HL-60/S4 (cell line): ENCODE data around the gene ABCF3.

Source experiments
- in situ Hi-C: fragments of 300-500 bp; cut with MboI; formaldehyde crosslinking; loops from 2 replicates; pipeline ENCODE4 v1.14.3; 2022; ENCODE audit warnings: low sequenced_read_pairs

The ABCF3 gene

DNA sequence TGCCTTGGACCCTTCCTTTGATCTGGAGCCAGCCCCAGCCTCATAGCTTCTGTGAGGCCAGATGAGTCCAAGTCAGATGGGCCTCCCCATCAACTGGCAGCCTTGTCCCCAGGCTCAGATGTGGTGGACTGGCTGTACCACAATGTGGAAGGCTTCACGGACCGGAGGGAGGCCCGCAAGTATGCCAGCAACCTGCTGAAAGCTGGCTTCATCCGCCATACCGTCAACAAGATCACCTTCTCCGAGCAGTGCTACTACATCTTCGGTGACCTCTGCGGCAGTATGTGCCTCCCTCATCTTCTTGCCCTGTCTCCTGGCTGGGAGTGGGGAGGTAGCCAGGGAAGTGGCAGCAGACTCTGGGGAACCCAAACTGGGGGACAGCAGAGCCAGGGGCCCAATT, 18.2 kb upstream of the ABCF3 start:
- in situ Hi-C loops = no loop called here

DNA sequence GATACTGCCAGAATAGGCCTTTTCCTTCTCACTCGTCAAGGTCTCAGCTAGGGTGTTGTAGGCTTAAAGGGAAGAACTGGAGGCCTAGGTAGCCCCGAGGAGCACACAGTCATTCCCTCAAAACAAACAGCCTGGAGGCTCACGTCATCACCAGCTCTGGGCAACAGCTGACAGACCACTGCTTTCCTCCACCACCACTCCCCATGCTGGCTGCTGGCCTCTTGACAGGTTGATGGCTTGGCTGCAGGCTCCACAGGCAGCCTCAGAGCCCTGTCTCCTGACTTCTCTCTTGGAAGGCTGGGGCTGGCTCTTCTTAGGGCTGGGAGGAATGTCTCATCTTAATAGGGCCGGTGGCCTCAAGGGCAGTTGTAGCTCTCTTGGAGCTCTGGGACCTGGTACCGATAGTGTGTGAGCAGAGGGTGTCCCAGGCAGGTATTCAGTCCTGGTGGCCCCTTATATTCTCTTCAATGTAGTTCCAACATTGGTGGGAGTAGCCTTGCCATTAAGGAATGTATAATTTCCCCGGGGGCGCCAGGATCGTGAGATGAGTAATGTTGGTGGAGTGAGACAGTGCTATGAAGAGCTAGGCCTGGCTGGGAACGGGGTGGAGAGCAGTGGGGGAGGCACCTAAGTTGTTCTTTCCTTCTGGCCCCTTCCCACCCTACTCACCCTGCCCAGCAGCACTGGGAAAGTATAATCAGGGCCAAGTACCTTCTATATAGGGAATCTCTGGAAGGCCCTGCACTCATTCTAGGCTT, 17.5 kb upstream of the ABCF3 start:
- in situ Hi-C loops = no loop called here

DNA sequence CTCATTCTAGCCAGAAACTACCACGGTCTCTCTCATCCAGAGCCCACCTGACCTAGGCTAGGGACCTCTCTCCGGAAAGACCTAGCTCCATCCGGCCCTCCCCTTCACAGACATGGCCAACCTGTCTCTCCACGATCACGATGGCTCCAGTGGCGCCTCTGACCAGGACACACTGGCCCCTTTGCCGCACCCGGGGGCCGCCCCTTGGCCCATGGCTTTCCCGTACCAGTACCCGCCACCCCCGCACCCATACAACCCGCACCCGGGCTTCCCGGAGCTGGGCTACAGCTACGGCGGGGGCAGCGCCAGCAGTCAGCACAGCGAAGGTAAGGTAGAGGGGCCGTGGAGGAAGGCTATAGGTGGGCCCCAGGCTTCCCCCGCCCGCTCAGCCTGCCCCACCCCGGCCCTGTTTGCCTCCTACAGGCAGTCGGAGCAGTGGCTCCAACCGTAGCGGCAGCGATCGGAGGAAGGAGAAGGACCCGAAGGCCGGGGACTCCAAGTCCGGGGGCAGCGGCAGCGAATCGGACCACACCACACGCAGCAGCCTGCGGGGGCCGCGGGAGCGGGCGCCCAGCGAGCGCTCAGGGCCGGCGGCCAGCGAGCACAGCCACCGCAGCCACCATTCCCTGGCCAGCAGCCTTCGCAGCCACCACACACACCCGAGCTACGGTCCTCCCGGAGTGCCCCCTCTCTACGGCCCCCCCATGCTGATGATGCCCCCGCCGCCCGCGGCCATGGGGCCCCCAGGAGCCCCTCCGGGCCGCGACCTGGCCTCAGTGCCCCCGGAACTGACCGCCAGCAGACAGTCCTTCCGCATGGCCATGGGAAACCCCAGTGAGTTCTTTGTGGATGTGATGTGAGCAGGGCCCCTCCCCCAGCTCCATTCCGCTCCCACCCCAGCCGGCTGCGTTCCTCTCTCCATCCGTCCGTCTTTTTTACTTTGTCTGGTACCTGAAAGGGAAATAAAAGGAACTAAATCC, 15.8 kb upstream of the ABCF3 start:
- in situ Hi-C loops = no loop called here

DNA sequence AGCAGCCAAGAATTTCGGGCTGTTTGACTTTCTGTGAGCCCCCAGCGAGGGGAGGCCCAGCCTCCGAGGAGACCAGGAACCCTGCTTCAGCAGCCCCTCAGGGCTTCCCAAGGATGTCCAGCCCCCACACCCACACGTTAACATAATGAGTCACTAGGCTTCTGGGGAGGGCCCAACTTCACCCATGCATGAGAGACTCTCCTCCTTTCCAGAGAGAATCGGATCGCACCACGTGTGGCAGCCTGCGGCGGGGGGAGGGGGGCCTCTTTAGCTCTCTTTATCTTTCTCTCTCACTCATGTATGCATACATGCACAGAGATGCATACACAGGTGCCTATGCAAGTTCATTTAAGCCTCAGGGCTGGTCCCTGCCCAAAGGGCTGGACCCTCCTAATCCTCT, 14.4 kb upstream of the ABCF3 start:
- in situ Hi-C loops = no loop called here

GRCh38 chr3:184172681-184173373, 13.2 kb upstream of the ABCF3 start:
- in situ Hi-C loops = no loop called here

- in situ Hi-C loops = no loop called here
Measured at GRCh38 chr3:184173374-184173722, 12.7 kb upstream of the ABCF3 start.

DNA sequence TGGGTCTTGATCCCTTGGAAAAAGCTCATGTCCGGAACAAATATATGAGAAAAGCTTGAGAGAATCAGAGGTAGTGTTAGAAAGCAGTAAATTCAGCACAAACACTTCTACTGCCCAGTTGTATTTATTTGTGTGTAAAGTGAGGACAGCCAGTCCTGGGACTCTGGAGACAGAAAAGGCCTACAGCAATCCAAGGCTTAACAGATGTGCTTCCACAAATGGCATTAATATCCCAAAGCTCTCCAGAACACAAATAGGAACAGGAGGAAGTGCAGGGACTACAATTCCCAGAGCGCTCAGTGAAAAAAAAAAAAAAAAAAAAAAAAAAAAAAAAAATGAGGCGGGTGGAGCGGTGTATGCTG, 11.7 kb upstream of the ABCF3 start:
- in situ Hi-C loops = no loop called here

DNA sequence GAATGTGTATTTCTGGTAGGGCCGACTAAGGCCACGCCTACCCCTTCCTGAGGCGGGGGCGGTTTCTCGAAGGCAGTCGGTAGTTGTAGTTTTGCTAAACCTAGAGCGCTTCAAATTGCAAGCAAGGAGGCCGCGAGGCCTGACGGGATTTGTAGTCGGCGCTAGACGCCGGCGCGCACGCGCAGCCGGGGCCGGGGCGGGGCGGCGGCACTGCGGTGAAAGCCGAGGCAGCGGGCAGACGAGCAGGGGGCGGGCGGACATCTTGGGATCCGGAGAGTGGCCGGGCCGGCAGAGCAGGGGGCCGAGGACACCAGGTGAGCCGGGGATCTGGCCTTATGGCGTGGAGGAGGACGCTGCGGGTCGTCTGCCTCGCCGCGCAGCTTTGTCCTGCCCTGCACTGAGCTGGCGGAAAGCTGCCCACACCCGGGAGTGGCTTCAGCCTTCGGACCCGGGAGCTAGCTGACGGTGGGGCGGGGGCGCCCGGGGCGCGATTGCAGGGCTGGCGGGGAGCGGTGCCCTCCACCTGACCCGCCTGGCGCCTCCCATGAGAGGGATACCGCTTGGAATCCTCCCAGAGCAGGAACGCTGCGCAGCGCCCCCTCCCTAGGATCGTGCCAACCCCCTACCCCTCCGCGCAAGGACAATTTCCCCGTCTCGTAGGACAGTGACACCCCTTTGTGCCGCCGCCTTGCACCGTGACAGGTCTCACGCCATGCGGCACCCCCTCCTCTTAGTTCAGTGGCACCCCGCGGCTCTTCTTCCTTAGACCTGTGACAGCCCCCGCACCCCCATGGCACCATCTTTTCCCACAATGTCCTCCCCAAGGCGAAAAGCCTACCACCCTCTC, 11.1 kb upstream of the ABCF3 start, which contains the start of gene AP2M1:
TSS of gene AP2M1 (plus strand) at position 210 of the 847 bp plus-strand sequence. CDS start 2,139 bp downstream, outside the sequence.
- in situ Hi-C loops = no loop called here

DNA sequence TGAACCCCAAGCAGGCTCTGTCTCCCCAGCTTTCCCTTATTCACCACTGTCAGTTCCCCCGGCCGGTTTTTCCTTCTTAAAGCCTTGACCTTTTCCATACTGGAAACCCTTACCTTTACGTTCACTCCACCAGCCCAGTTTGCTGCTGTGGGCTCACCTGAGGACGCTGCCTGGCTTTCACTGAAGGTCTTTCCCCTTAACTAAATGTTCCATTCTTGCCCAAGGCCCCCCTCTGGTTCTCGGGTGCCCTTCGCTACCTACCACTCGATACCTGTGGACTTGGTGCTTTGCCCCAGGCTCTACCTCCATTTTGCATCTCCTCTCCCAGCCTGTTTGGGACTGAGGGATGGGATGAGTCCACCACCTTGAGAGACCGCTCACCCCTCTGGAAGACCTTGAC, 10.5 kb upstream of the ABCF3 start:
- in situ Hi-C loops = no loop called here

DNA sequence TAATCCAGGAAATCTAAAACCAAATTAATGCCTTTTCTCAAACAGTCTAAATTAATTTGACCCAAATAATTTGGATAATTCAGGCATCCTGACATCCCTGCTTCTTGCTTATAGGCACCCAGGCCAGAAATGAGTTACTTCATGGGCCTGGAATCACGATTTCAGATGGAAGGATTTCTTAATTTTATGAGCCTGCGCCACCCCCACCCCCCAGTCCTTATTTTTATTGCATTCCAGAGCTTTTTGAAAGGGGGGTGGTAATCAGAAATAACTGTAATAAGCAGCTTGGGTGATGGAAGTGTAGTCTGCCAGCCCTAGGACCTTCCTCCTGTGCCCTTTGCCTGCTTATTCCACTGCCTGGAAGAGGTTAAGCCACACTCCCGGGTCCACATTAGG, 10.0 kb upstream of the ABCF3 start:
- in situ Hi-C loops = no loop called here

DNA sequence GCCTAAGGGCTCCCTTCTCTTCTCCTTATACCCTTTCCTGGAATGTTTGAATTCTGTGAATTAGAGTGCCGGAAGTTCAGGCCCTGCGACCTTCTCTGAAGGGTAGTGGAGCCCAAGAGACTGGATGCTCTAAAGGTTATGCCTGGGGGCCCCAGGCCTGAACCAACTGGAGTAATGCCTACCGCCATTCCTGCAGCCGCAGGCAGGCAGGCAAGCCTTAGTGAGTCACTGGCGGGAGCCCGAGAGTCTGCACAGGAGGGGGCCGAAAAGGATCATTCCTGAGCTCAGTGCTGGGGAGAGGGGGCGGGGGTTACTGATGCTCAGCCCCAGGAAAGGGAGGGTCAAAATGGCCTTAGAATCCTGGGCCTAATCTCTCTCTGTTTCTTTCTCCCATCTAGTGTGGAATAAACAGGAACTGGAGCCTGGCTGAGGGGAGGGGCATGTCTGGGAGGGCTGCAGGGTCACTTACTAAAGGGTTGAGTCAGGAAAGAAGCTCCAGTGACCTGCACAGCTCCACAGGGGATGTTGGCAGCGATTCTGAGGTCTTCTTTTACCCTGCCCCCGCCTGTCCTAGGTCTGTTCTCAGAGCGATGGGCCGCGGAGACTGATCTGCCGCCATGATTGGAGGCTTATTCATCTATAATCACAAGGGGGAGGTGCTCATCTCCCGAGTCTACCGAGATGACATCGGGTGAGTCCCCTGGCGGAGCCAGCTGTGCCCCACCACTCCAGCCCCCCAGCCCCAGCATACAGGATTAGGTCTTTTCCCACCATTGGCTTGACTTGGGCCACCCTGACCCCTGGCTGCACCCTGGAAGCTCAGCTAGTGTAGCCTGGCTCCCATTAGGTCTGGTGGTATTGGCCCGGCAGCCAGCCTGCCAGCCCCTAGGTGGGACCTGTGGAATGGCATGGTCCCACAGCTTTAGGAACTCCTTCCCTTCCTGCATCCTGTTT, 9.3 kb upstream of the ABCF3 start:
- in situ Hi-C loops = no loop called here

GRCh38 chr3:184177331-184177731, 8.7 kb upstream of the ABCF3 start:
- in situ Hi-C loops = no loop called here

- in situ Hi-C loops = no loop called here
Measured at GRCh38 chr3:184177767-184178306, 8.2 kb upstream of the ABCF3 start.

DNA sequence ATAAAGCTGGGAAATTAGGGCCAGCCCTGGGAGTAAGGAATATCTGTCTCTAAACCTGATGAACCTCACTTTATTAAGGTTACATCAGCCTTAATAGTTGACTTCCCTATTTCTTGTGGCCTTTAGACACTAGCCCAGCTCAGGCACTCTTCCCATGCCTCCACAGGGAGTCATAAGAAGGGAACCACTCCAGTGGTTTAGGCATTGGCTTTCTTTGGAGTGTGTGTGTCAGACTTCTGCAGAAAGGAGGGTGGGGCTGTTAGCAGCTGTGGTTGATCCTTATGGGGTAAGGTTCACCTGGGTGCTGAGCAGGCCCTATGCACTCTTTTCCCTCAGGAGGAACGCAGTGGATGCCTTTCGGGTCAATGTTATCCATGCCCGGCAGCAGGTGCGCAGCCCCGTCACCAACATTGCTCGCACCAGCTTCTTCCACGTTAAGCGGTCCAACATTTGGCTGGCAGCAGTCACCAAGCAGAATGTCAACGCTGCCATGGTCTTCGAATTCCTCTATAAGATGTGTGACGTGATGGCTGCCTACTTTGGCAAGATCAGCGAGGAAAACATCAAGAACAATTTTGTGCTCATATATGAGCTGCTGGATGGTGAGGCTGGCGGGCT, 7.4 kb upstream of the ABCF3 start:
- in situ Hi-C loops = no loop called here

GRCh38 chr3:184180165-184180564, 5.8 kb upstream of the ABCF3 start:
- in situ Hi-C loops = no loop called here

DNA sequence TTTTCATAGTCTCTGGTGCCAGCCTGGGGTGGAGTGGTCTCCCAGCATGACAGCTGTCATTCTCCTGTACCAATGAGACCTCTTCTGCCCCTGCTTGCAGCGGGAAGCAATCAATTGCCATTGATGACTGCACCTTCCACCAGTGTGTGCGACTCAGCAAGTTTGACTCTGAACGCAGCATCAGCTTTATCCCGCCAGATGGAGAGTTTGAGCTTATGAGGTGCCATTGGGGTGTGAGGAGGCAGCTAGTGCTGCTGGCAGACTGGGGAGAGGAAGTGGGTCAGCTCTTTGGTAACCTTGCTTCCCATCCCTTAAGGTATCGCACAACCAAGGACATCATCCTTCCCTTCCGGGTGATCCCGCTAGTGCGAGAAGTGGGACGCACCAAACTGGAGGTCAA, 4.4 kb upstream of the ABCF3 start:
- in situ Hi-C loops = no loop called here

- in situ Hi-C loops = no loop called here
Measured at GRCh38 chr3:184183679-184184078, 2.3 kb upstream of the ABCF3 start.

GRCh38 chr3:184184546-184185230, 1.3 kb upstream of the ABCF3 start:
- in situ Hi-C loops = no loop called here
